Liver (tissue), 9 donors: ENCODE results near the gene POLE3. TPM values are rescaled to one million over a fixed set of nuclear protein-coding genes. Genes with fewer than 3 reads are reported as not detected.

Experiments
- DNase-seq: peaks from one replicate; pipeline ENCODE4 v3.0.0-alpha.2; 2017; ENCODE audit warnings: low spot score
- H3K27ac ChIP-seq, 2 donors: one replicate each; pipeline ENCODE4 v1.7.0; 2013; ENCODE audit warnings: inconsistent platforms in 2 of 2, low read length in 2 of 2, control low read depth in 1 of 2, low read depth in 1 of 2, mild to moderate bottlenecking in 1 of 2
- H3K27me3 ChIP-seq, 4 donors: one replicate each; pipeline versions ENCODE4 v1.6.1 to v1.7.0; 2013; ENCODE audit warnings: low read length in 3 of 4, inconsistent platforms in 1 of 4, mild to moderate bottlenecking in 1 of 4, moderate library complexity in 1 of 4; ENCODE audit not compliant: control insufficient read depth in 4 of 4, insufficient read depth in 4 of 4
- H3K36me3 ChIP-seq, 4 donors: one replicate each; pipeline versions ENCODE4 v1.6.1 to v1.7.0; 2013; ENCODE audit warnings: low read length in 3 of 4, mild to moderate bottlenecking in 3 of 4, low read depth in 1 of 4, moderate library complexity in 1 of 4; ENCODE audit not compliant: control insufficient read depth in 4 of 4, insufficient read depth in 3 of 4
- H3K4me1 ChIP-seq, 4 donors: one replicate each; pipeline versions ENCODE4 v1.6.1 to v1.7.0; 2013; ENCODE audit warnings: low read length in 3 of 4, mild to moderate bottlenecking in 3 of 4, moderate library complexity in 1 of 4; ENCODE audit not compliant: control insufficient read depth in 4 of 4, insufficient read depth in 4 of 4
- H3K4me3 ChIP-seq, 3 donors: one replicate each; pipeline versions ENCODE4 v1.6.1 to v1.7.0; 2013; ENCODE audit warnings: low read length in 3 of 3, control low read depth in 1 of 3, low read depth in 1 of 3, mild to moderate bottlenecking in 1 of 3
- H3K9ac ChIP-seq, 2 donors: one replicate each; pipeline ENCODE4 v1.7.0; 2013; ENCODE audit warnings: low read length in 2 of 2, mild to moderate bottlenecking in 2 of 2, moderate library complexity in 2 of 2, control low read depth in 1 of 2, low read depth in 1 of 2
- H3K9me3 ChIP-seq, 4 donors: one replicate each; pipeline versions ENCODE4 v1.6.1 to v1.7.0; 2013; ENCODE audit warnings: low read length in 3 of 4; ENCODE audit not compliant: control insufficient read depth in 4 of 4
- ATF3 ChIP-seq: IDR thresholded peaks from 2 replicates; pipeline ENCODE4 v1.6.1; 2016; ENCODE audit warnings: antibody characterized with exemption
- EGR1 ChIP-seq, 2 donors: IDR thresholded peaks; 2 replicates each; pipeline ENCODE4 v1.6.1; 2016 to 2018; ENCODE audit warnings: antibody characterized with exemption in 2 of 2, low read depth in 2 of 2
- FOXA2 ChIP-seq: IDR thresholded peaks from 2 replicates; pipeline ENCODE4 v1.6.1; 2016; ENCODE audit warnings: antibody characterized with exemption
- HNF4G ChIP-seq: IDR thresholded peaks from 2 replicates; pipeline ENCODE4 v1.6.1; 2016; ENCODE audit warnings: antibody characterized with exemption
- MAX ChIP-seq: IDR thresholded peaks from 2 replicates; pipeline ENCODE4 v1.6.1; 2016; ENCODE audit warnings: antibody characterized with exemption
- NR2F2 ChIP-seq: IDR thresholded peaks from 2 replicates; pipeline ENCODE4 v1.6.1; 2016; ENCODE audit warnings: antibody characterized with exemption
- RAD21 ChIP-seq, 2 donors: IDR thresholded peaks; 2 replicates each; pipeline ENCODE4 v1.6.1; 2016; ENCODE audit warnings: antibody characterized with exemption in 2 of 2, mild to moderate bottlenecking in 2 of 2
- RXRA ChIP-seq, 2 donors: IDR thresholded peaks; 2 replicates each; pipeline ENCODE4 v1.6.1; 2017 to 2018; ENCODE audit warnings: antibody characterized with exemption in 2 of 2, mild to moderate bottlenecking in 1 of 2
- SP1 ChIP-seq: IDR thresholded peaks from 2 replicates; pipeline ENCODE4 v1.6.1; 2018; ENCODE audit warnings: antibody characterized with exemption, mild to moderate bottlenecking
- ZBTB33 ChIP-seq: IDR thresholded peaks from 2 replicates; pipeline ENCODE4 v1.6.1; 2016; ENCODE audit warnings: antibody characterized with exemption
- WGBS: extraction: QIAGEN DNeasy Blood & Tissue Kit; methylation state at CpG from one replicate; pipeline ENCODE4 v1.1.7; 2013; 5-methylcytosine and 5-hydroxymethylcytosine counted together
- polyA plus RNA-seq, 2 donors: library from polyadenylated mRNA; stranded (reverse) in 1 of 2; unstranded in 1 of 2; fragments of 200-250 nt in 1 of 2; fragments of >200 nt in 1 of 2; fragmentation: Nextera tagmentation in 1 of 2; extraction: Ambion mirVana in 1 of 2; gene quantifications; one replicate each; pipeline versions ENCODE4 v1.2.1 to v1.2.3, GENCODE V29; 2013 to 2015
- total RNA-seq, 2 donors: library from RNA; depleted of rRNA; stranded (reverse); fragments of >200 nt; gene quantifications; one replicate each; pipeline ENCODE4 v1.2.3, GENCODE V29; 2014
- TF ChIP-seq, protein P1 (sequence below): IDR thresholded peaks from 2 replicates; pipeline ENCODE4 v1.6.1; 2016; ENCODE audit warnings: antibody characterized with exemption, mild to moderate bottlenecking
- donor health status: healthy.
- donor health status: healthy.
- donor health status: healthy.
- donor health status: healthy.
- donor health status: healthy.

Gene POLE3
- total and polyA plus RNA-seq, 4 donors = 15.7 to 27.5 (median 22.8) TPM

DNA sequence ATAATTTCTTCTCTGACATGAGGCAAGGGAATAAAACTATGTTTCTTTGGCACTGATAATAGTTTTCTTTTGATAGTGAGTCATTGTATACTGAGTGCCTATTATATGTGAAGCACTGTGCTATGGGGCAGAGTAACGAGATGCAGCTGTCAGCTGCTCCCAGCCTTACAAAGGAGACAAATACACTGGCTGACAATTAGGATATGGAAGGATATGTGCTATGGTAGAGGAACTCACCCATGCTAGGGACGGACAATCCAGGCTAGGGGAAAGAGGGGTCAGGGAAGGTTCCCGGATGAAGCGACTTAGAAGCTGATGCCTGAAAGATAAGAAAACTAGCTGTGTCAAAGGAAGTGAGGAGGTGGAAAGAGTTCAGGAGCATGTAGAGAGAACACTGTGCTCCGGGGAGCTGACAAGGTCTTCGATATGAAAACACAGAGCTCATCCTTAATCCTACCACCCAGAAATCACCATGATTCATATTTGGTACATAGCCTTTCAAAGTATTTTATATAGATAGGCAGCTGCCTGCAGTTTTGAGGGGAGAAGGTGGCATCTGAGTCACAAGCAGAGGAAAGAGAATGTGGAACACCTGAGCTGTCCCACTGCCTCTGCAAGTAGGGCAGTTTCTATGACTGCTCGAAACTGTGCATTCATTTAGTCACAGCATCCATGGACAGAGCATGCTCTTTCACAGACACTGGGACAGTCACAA, 49.0 kb downstream of the POLE3 start:
- Histone ChIP-seq H3K9ac (no peak overlapping the region), H3K27me3 (no peaks in the 10 kb centered on the region), H3K4me3 (no peak overlapping the region), H3K4me1 (peaks cover 0 to 5% (median 0%) of the 10 kb centered on the region in 4 donors), H3K36me3 (no peaks in the 10 kb centered on the region), H3K27ac (no peak overlapping the region), H3K9me3 (no peaks in the 10 kb centered on the region)
- TF ChIP-seq SP1 (no peak), MAX (no peak), ZBTB33 (no peak), RAD21 (IDR thresholded peaks at IDR 0.05) (no peak), ATF3 (no peak), NR2F2 (no peak), FOXA2 (no peak)
- TF ChIP-seq, protein P1, sequence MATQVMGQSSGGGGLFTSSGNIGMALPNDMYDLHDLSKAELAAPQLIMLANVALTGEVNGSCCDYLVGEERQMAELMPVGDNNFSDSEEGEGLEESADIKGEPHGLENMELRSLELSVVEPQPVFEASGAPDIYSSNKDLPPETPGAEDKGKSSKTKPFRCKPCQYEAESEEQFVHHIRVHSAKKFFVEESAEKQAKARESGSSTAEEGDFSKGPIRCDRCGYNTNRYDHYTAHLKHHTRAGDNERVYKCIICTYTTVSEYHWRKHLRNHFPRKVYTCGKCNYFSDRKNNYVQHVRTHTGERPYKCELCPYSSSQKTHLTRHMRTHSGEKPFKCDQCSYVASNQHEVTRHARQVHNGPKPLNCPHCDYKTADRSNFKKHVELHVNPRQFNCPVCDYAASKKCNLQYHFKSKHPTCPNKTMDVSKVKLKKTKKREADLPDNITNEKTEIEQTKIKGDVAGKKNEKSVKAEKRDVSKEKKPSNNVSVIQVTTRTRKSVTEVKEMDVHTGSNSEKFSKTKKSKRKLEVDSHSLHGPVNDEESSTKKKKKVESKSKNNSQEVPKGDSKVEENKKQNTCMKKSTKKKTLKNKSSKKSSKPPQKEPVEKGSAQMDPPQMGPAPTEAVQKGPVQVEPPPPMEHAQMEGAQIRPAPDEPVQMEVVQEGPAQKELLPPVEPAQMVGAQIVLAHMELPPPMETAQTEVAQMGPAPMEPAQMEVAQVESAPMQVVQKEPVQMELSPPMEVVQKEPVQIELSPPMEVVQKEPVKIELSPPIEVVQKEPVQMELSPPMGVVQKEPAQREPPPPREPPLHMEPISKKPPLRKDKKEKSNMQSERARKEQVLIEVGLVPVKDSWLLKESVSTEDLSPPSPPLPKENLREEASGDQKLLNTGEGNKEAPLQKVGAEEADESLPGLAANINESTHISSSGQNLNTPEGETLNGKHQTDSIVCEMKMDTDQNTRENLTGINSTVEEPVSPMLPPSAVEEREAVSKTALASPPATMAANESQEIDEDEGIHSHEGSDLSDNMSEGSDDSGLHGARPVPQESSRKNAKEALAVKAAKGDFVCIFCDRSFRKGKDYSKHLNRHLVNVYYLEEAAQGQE = no peak
- WGBS = 75% methylated on average over 7 of the region's 7 CpGs
- DNase-seq = no peak

DNA sequence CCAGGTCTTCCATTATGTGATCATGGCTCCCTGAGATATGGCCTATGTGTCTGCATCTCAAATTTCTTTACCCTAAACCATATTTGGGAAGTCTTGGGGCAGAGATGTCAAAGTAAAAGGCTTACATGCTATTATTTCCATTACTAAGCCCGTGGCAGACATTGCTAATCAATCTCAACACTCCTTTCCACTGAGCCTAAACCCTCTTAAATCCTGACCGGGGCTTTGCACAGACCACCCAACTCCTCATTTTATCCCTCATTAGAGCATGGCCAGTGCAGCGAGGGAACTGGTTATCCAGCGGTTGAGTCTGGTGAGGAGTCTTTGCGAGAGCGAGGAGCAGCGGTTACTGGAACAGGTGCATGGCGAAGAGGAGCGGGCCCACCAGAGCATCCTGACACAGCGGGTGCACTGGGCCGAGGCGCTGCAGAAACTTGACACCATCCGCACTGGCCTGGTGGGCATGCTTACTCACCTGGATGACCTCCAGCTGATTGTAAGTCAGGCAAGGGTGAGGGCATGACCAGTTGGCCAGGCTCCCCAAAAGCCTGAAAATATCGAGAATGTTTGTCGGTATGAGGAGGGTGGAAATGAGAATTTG, 50.1 kb downstream of the POLE3 start:
- H3K9me3 ChIP-seq = no peaks in the 10 kb centered on the region
- no peaks in the 10 kb centered on the region for H3K27me3 ChIP-seq
- 94% methylated on average over 15 of the region's 15 CpGs for WGBS
- H3K4me1 ChIP-seq = peaks cover 0 to 5% (median 0%) of the 10 kb centered on the region in 4 donors
- DNase-seq = no peak
- H3K9ac ChIP-seq = no peak overlapping the region
- H3K27ac ChIP-seq = no peak overlapping the region
- H3K36me3 ChIP-seq = no peaks in the 10 kb centered on the region
- no peak overlapping the region for H3K4me3 ChIP-seq
- TF ChIP-seq NR2F2 (no peak), EGR1 (IDR thresholded peaks at IDR 0.05; ENCODE audit: low read depth in 2 of 2) (no peak), RXRA (IDR thresholded peaks at IDR 0.05) (no peak), RAD21 (IDR thresholded peaks at IDR 0.05) (no peak), HNF4G (no peak)
- TF ChIP-seq, protein P1 = no peak
